SK-N-SH (cell line): ENCODE measurements around the gene RAVER2. TPM values are rescaled to one million over a fixed set of nuclear protein-coding genes. Genes with fewer than 3 reads are reported as not detected.
"Not testable (repeated sequence)": the region's sequence is repeated elsewhere in the genome, so short reads cannot be mapped to it uniquely, and the experiment has no call there.

Experiments used
- CTCF ChIA-PET: fragments of 300-600, 350-600 bp; formaldehyde crosslinking; extraction: SDS; loops from one replicate; lab custom pipeline; 2021; lab: Yijun Ruan, JAX
- POLR2A ChIA-PET: fragments of 350-600 bp; sonication (Branson Sonifier 250); formaldehyde crosslinking; extraction: SDS; loops from one replicate; lab custom pipeline; 2020; ENCODE audit warnings: antibody characterized with exemption, inconsistent platforms; lab: Yijun Ruan, JAX
- DNase-seq: peaks from one replicate; pipeline ENCODE4 v3.0.0; 2012
- H2AFZ ChIP-seq: fragments of 200-600 bp; sonication (generic); 2 replicates; pipeline ENCODE4 v1.8.1; 2016; ENCODE audit warnings: antibody characterized with exemption, mild to moderate bottlenecking, low read depth
- H3F3A ChIP-seq: fragments of 200-600 bp; sonication (generic); replicated peaks from 2 replicates; pipeline ENCODE3; 2016; ENCODE audit warnings: antibody characterized with exemption, mild to moderate bottlenecking; ENCODE audit not compliant: insufficient read depth
- H3K27ac ChIP-seq, 2 experiments: fragments of 200-500 bp in 1 of 2; fragments of 200-600 bp in 1 of 2; sonication (Bioruptor generic) in 1 of 2; sonication (generic), shearing (Covaris generic) in 1 of 2; 2 replicates each; pipeline versions ENCODE4 v1.5.1 to v1.6.1; 2014 to 2016; ENCODE audit warnings: low read depth in 2 of 2, inconsistent platforms in 1 of 2, low read length in 1 of 2, mild to moderate bottlenecking in 1 of 2, mixed read lengths in 1 of 2
- H3K27me3 ChIP-seq: fragments of 200-600 bp; sonication (generic), shearing (Covaris generic); 2 replicates; pipeline ENCODE4 v1.6.1; 2016; ENCODE audit warnings: mixed run types; ENCODE audit not compliant: insufficient read depth
- H3K36me3 ChIP-seq, 2 experiments: fragments of 200-500 bp in 1 of 2; fragments of 200-600 bp in 1 of 2; sonication (Bioruptor generic) in 1 of 2; sonication (generic) in 1 of 2; replicated peaks in 1 of 2; 2 replicates each; pipeline versions ENCODE3 to v1.5.1; 2014 to 2016; ENCODE audit warnings: low read length in 1 of 2, mild to moderate bottlenecking in 1 of 2; ENCODE audit not compliant: insufficient read depth in 2 of 2, control insufficient read depth in 1 of 2
- H3K4me1 ChIP-seq, 2 experiments: fragments of 200-500 bp in 1 of 2; fragments of 200-600 bp in 1 of 2; sonication (Bioruptor generic) in 1 of 2; sonication (generic), shearing (Covaris generic) in 1 of 2; 2 replicates each; pipeline versions ENCODE4 v1.5.1 to v1.6.1; 2014 to 2016; ENCODE audit warnings: low read depth in 1 of 2, low read length in 1 of 2, mixed run types in 1 of 2; ENCODE audit not compliant: insufficient read depth in 2 of 2, control insufficient read depth in 1 of 2
- H3K4me2 ChIP-seq: fragments of 200-600 bp; sonication (generic), shearing (Covaris generic); 2 replicates; pipeline ENCODE4 v1.6.1; 2017; ENCODE audit warnings: mixed run types
- H3K4me3 ChIP-seq, 2 experiments: fragments of 200-500 bp in 1 of 2; fragments of 200-600 bp in 1 of 2; sonication (Bioruptor generic) in 1 of 2; sonication (generic), shearing (Covaris generic) in 1 of 2; 2 replicates each; pipeline versions ENCODE4 v1.5.1 to v1.8.1; 2014 to 2016; ENCODE audit warnings: low read depth in 2 of 2, inconsistent platforms in 1 of 2, low read length in 1 of 2, mild to moderate bottlenecking in 1 of 2, mixed read lengths in 1 of 2, moderate library complexity in 1 of 2
- H3K79me2 ChIP-seq: fragments of 200-600 bp; sonication (generic); 2 replicates; pipeline ENCODE4 v1.8.1; 2017; ENCODE audit warnings: mild to moderate bottlenecking; ENCODE audit not compliant: insufficient read depth
- H3K9ac ChIP-seq: fragments of 200-600 bp; sonication (generic); 2 replicates; pipeline ENCODE4 v1.6.1; 2017; ENCODE audit warnings: mixed run types
- H3K9me2 ChIP-seq: fragments of 200-600 bp; sonication (generic); 2 replicates; pipeline ENCODE4 v1.6.1; 2017; ENCODE audit warnings: mixed run types
- H3K9me3 ChIP-seq: fragments of 200-600 bp; sonication (generic); 2 replicates; pipeline ENCODE4 v1.6.1; 2017; ENCODE audit warnings: mixed run types, mild to moderate bottlenecking, moderate library complexity
- H4K20me1 ChIP-seq: fragments of 200-600 bp; sonication (generic); 2 replicates; pipeline ENCODE4 v1.6.1; 2017; ENCODE audit warnings: mild to moderate bottlenecking, mixed run types; ENCODE audit not compliant: insufficient read depth
- CHD2 ChIP-seq: fragments of 150-350 bp; IDR thresholded peaks from 2 replicates; pipeline ENCODE4 v1.6.1; 2018; ENCODE audit warnings: low read length; ENCODE audit not compliant: partially characterized antibody
- ELF1 ChIP-seq: IDR thresholded peaks from 2 replicates; pipeline ENCODE4 v1.4.0; 2012
- FOSL2 ChIP-seq: IDR thresholded peaks from 2 replicates; pipeline ENCODE4 v1.4.0; 2012; ENCODE audit warnings: low read depth, mild to moderate bottlenecking, moderate library complexity, borderline replicate concordance
- FOXJ3 ChIP-seq: sonication (generic); formaldehyde crosslinking; IDR thresholded peaks from 2 replicates; pipeline ENCODE4 v1.5.1; 2020; ENCODE audit warnings: mild to moderate bottlenecking, missing genetic modification reagents
- RCOR1 ChIP-seq: fragments of 150-350 bp; IDR thresholded peaks from 2 replicates; pipeline ENCODE4 v1.6.1; 2017; ENCODE audit warnings: antibody characterized with exemption, low read length
- TAF1 ChIP-seq: IDR thresholded peaks from 2 replicates; pipeline ENCODE4 v1.6.1; 2012; ENCODE audit warnings: low read depth, mild to moderate bottlenecking, low read length, moderate library complexity, borderline replicate concordance
- TEAD4 ChIP-seq: IDR thresholded peaks from 2 replicates; pipeline ENCODE4 v1.4.0; 2012; ENCODE audit warnings: mild to moderate bottlenecking, borderline replicate concordance; ENCODE audit not compliant: insufficient read depth
- WGBS: methylation state at CpG from one replicate; pipeline ENCODE4 v1.1.6; 2017; ENCODE audit warnings: low lambda C conversion rate; 5-methylcytosine and 5-hydroxymethylcytosine counted together
- polyA plus RNA-seq, 3 experiments: library from polyadenylated mRNA; depleted of rRNA; stranded (reverse); fragments of >200 nt; gene quantifications; 2 replicates each; pipeline ENCODE4 v1.2.3, GENCODE V29; 2012
- TF ChIP-seq, protein P1 (sequence below): fragments of 150-350 bp; IDR thresholded peaks from 2 replicates; pipeline ENCODE4 v1.6.1; 2016; ENCODE audit warnings: mild to moderate bottlenecking, low read depth, low read length
- TF ChIP-seq, protein P2 (sequence below): IDR thresholded peaks from 2 replicates; pipeline ENCODE4 v1.4.0; 2012; ENCODE audit warnings: low read depth, borderline replicate concordance
- TF ChIP-seq, protein P3 (sequence below): IDR thresholded peaks from 2 replicates; pipeline ENCODE4; 2012

RAVER2 gene
- polyA plus RNA-seq, 1 of the 3 experiments (the other 2 are of a cell fraction) = 7.3 TPM

DNA sequence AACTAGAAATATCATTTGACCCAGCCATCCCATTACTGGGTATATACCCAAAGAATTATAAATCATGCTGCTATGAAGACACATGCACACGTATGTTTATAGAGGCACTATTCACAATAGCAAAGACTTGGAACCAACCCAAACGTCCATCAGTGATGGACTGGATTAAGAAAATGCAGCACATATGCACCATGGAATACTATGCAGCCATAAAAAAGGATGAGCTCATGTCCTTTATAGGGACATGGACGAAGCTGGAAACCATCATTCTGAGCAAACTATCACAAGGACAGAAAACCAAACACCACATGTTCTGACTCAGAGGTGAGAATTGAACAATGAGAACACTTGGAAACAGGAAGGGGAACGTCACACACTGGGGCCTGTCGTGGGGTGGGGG is 72.5 kb downstream of the RAVER2 start:
- H3K9me2 ChIP-seq, H4K20me1 ChIP-seq, H3K36me3 ChIP-seq, H3K9me3 ChIP-seq, H3K4me1 ChIP-seq, H3K9ac ChIP-seq, POLR2A ChIA-PET, H3F3A ChIP-seq, CTCF ChIA-PET, H3K27me3 ChIP-seq, H3K79me2 ChIP-seq, H3K4me3 ChIP-seq, H2AFZ ChIP-seq, H3K27ac ChIP-seq, DNase-seq, H3K4me2 ChIP-seq: not testable (repeated sequence)
- 89% methylated on average over 5 of the region's 5 CpGs for WGBS

DNA sequence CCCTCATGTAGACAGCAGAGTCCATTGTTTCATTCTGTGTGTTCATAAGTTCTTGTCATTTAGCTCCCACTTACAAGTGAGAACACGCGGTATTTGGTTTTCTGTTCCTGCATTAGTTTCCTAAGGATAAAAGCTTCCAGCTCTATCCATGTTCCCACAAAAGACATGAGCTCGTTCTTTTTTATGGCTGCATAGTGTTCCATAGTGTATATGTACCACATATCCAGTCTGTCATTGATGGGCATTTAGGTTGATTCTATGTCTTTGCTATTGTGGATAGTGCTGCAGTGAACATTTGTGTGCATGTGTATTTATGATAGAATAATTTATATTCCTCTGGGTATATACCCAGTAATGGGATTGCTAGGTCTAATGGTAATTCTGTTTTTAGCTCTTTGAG is 75.7 kb downstream of the RAVER2 start:
- H3F3A ChIP-seq, POLR2A ChIA-PET, H3K9ac ChIP-seq, CTCF ChIA-PET, H3K4me1 ChIP-seq, H2AFZ ChIP-seq, H3K79me2 ChIP-seq, H3K4me2 ChIP-seq, H3K9me3 ChIP-seq, H3K36me3 ChIP-seq, H3K9me2 ChIP-seq, DNase-seq, H3K27ac ChIP-seq, H3K4me3 ChIP-seq, H3K27me3 ChIP-seq, H4K20me1 ChIP-seq: not testable (repeated sequence)
- 99% methylated on average over 3 of the region's 3 CpGs for WGBS

DNA sequence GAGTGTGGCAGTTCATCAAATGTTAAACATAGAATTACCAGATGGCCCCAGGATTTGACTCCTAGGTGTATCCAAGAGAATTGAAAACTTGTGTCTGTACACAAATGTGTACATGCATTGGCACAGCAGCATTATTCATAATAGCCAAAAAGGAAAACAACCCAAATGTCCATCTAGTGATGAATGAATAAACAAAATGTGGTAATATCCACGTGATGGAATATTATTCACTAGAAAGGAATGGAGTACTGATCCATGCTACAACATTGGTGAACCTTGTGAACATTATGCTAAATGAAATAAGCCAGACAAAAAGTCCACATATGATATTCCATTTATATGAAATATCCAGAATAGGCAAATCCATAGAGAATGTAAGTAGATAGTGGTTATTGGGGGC is 77.7 kb downstream of the RAVER2 start:
- no peak for DNase-seq
- H3K4me3 ChIP-seq = no peak overlapping the region

More for the DNA sequence above, 77.7 kb downstream of the RAVER2 start:
- no peaks in the 10 kb centered on the region for H3K36me3 ChIP-seq
- no peaks in the 10 kb centered on the region for H3K27me3 ChIP-seq
- 38% methylated on average over 1 of the region's 1 CpG for WGBS
- TF ChIP-seq ELF1 = no peak
- TF ChIP-seq, protein P1, sequence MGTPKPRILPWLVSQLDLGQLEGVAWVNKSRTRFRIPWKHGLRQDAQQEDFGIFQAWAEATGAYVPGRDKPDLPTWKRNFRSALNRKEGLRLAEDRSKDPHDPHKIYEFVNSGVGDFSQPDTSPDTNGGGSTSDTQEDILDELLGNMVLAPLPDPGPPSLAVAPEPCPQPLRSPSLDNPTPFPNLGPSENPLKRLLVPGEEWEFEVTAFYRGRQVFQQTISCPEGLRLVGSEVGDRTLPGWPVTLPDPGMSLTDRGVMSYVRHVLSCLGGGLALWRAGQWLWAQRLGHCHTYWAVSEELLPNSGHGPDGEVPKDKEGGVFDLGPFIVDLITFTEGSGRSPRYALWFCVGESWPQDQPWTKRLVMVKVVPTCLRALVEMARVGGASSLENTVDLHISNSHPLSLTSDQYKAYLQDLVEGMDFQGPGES = no peak
- TF ChIP-seq, protein P2, sequence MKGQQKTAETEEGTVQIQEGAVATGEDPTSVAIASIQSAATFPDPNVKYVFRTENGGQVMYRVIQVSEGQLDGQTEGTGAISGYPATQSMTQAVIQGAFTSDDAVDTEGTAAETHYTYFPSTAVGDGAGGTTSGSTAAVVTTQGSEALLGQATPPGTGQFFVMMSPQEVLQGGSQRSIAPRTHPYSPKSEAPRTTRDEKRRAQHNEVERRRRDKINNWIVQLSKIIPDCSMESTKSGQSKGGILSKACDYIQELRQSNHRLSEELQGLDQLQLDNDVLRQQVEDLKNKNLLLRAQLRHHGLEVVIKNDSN = no peak
- TF ChIP-seq, protein P3, sequence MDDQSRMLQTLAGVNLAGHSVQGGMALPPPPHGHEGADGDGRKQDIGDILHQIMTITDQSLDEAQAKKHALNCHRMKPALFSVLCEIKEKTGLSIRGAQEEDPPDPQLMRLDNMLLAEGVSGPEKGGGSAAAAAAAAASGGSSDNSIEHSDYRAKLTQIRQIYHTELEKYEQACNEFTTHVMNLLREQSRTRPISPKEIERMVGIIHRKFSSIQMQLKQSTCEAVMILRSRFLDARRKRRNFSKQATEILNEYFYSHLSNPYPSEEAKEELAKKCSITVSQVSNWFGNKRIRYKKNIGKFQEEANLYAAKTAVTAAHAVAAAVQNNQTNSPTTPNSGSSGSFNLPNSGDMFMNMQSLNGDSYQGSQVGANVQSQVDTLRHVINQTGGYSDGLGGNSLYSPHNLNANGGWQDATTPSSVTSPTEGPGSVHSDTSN = no peak
- no peak for TF ChIP-seq FOXJ3 (CRISPR knock-in tag)
- no peak for TF ChIP-seq TAF1
- no peak for TF ChIP-seq TEAD4
- no peak for TF ChIP-seq RCOR1
- TF ChIP-seq CHD2 = no peak
- TF ChIP-seq FOSL2 = no peak
- no peak overlapping the region for H3K9ac ChIP-seq
- no peak overlapping the region for H2AFZ ChIP-seq
- no peak overlapping the region for H3K4me2 ChIP-seq
- no peaks in the 10 kb centered on the region for H3K79me2 ChIP-seq
- no peaks in the 10 kb centered on the region for H4K20me1 ChIP-seq
- H3K4me1 ChIP-seq = no peaks in the 10 kb centered on the region; a peak in 1 of 4 replicates
- ChIA-PET CTCF (interaction anchor here (1.1 to 3.3 kb wide), 8 partner anchors 29 to 576 kb away, joined by 3 to 25 read pairs (median 3); partner anchors contain the start of gene RAVER2), POLR2A (no interaction called here)
- H3K27ac ChIP-seq = no peak overlapping the region
- no peaks in the 10 kb centered on the region for H3K9me2 ChIP-seq
- peaks cover 3% of the 10 kb centered on the region for H3F3A ChIP-seq
- H3K9me3 ChIP-seq = no peaks in the 10 kb centered on the region
